Astrocyte (in vitro differentiated cells and primary cell): ENCODE measurements around the gene PRR9.

Experiments
- CTCF ChIP-seq: IDR thresholded peaks from 2 replicates; pipeline ENCODE4 v1.5.1; 2011; ENCODE audit warnings: low read depth, mild to moderate bottlenecking, inconsistent platforms, low read length, moderate library complexity; ENCODE audit not compliant: insufficient read depth
- EZH2 ChIP-seq: IDR thresholded peaks from 2 replicates; pipeline ENCODE4 v1.6.1; 2012; ENCODE audit warnings: mild to moderate bottlenecking, low read length, inconsistent platforms; ENCODE audit not compliant: insufficient read depth

- TF ChIP-seq CTCF (no peak), EZH2 (no peak)
Observed at GRCh38 chr1:153228491-153228890, 11.1 kb downstream of the PRR9 start.
